Measurements from ENCODE around the gene PPT2.
"Not testable (repeated sequence)": the region's sequence is repeated elsewhere in the genome, so short reads cannot be mapped to it uniquely, and the experiment has no call there.

Gene PPT2

GRCh38 chr6:32210191-32210601, 56.3 kb downstream of the PPT2 start:
- DNase-seq (ENCODE audit: low read depth), result no peak

DNA sequence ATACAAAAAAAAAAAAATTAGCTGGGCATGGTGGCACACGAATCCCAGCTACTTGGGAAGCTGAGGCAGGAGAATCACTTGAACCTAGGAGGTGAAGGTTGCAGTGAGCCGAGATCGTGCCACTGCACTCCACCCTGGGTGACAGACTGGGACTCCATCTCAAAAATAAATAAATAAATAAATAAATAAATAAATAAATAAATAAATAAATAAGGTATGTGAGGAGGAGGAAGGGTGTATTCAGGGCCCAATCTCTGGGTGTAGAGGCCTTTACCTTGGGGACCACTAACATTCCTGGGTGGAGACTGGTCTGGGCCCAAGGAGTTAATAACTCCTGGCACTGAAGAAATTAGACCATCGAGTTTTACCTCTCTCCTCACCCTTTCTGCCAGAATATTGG, 57.5 kb downstream of the PPT2 start:
- not testable (repeated sequence) for DNase-seq (ENCODE audit: low read depth)

DNA sequence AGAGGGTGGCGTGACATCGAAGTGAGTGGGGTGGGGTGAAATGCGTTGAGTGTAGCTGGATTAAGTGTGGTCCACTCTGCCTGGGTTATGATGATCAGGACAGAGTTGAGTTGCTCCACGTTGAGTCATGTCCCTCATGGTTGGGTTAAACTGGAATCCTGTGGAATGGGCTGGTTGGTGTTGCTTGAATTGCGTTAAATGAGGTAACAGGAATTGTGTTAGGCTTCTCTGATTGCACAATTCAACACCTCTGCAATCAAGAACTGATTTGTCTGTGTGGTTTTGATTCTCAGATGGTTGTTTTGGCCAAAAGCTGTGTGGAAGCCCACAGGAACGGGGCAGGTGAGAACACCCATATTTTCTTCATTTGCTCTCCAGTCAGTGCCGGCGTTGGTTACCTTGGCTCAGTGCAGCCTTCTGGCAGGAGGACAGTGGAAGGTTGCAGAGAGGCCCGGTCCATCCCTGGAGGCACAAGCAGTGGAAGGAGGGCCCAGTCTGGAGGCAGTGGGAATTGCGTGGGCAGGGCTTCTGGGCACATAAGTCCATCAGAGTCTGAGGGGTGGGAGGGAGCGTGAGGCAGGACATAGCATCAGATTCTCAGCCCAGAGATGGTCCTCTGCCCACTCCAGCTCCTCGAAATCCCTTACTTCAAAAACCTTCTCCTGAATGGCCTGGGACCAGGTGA, 58.3 kb downstream of the PPT2 start:
- DNase-seq (ENCODE audit: low read depth), result no peak

Measured in activated T-helper 9 cell treated with anti-CD3 and anti-CD28 coated beads, Interleukin-2, amount 50 U/mL, for 16 hours (primary cell).